IMR-90 (cell line): ENCODE results near the gene PIK3C3. TPM values are rescaled to one million over a fixed set of nuclear protein-coding genes. Genes with fewer than 3 reads are reported as not detected.

Experiments
- ATAC-seq: fragments of 200-7000 bp; cut with Tn5 transposase; 2 replicates; pipeline ENCODE4 v1.9.1; 2020; ENCODE audit warnings: low read depth, mild to moderate bottlenecking, moderate library complexity
- BruUV-seq: library from RNA; stranded (reverse); fragments of 400-500 nt; replicated peaks from 2 replicates; lab custom pipeline; 2021; lab: Mats Ljungman, UMichigan
- CTCF ChIA-PET: fragments of 300-600 bp; formaldehyde crosslinking; extraction: SDS; loops from one replicate; lab custom pipeline; 2021; ENCODE audit warnings: antibody characterized with exemption; lab: Yijun Ruan, JAX
- POLR2A ChIA-PET: fragments of 300-600 bp; sonication (Branson Sonifier 250); formaldehyde crosslinking; loops from one replicate; lab custom pipeline; 2022; ENCODE audit warnings: antibody characterized with exemption; ENCODE audit not compliant: unreplicated experiment; lab: Charles Lee
- DNase-seq: peaks from one replicate; pipeline ENCODE4 v3.0.0; 2013
- H2AFZ ChIP-seq: replicated peaks from 2 replicates; pipeline ENCODE3; 2013; ENCODE audit warnings: low read length, mild to moderate bottlenecking; ENCODE audit not compliant: poor library complexity
- H2AK5ac ChIP-seq: 2 replicates; pipeline ENCODE4 v1.6.1; 2013; ENCODE audit warnings: low read depth, low read length, inconsistent platforms
- H2AK9ac ChIP-seq: replicated peaks from 2 replicates; pipeline ENCODE3; 2013; ENCODE audit warnings: mild to moderate bottlenecking, low read depth, low read length, moderate library complexity; ENCODE audit not compliant: poor library complexity
- H2BK120ac ChIP-seq: 2 replicates; pipeline ENCODE4 v1.6.1; 2013; ENCODE audit warnings: low read depth, low read length, inconsistent platforms
- H2BK15ac ChIP-seq: 3 replicates; pipeline ENCODE4 v1.6.1; 2013; ENCODE audit warnings: low read depth, low read length, inconsistent platforms
- H2BK20ac ChIP-seq: 2 replicates; pipeline ENCODE4 v1.6.1; 2013; ENCODE audit warnings: low read depth, mild to moderate bottlenecking, inconsistent platforms, low read length, moderate library complexity
- H2BK5ac ChIP-seq: 2 replicates; pipeline ENCODE4 v1.6.1; 2013; ENCODE audit warnings: mild to moderate bottlenecking, low read depth, low read length, inconsistent platforms; ENCODE audit not compliant: poor library complexity, severe bottlenecking
- H3K14ac ChIP-seq: replicated peaks from 2 replicates; pipeline ENCODE4 v1.6.1; 2013; ENCODE audit warnings: low read depth, low read length, inconsistent platforms
- H3K18ac ChIP-seq: 2 replicates; pipeline ENCODE4 v1.6.1; 2013; ENCODE audit warnings: low read depth, low read length, control low read depth
- H3K23ac ChIP-seq: 2 replicates; pipeline ENCODE4 v1.6.1; 2013; ENCODE audit warnings: low read depth, low read length, inconsistent platforms
- H3K27ac ChIP-seq: 2 replicates; pipeline ENCODE4 v1.5.1; 2013; ENCODE audit warnings: mild to moderate bottlenecking, control low read depth, low read length; ENCODE audit not compliant: insufficient read depth
- H3K27me3 ChIP-seq: 2 replicates; pipeline ENCODE4 v1.6.1; 2013; ENCODE audit warnings: low read length; ENCODE audit not compliant: control insufficient read depth, insufficient read depth
- H3K36me3 ChIP-seq: 2 replicates; pipeline ENCODE4 v1.6.1; 2013; ENCODE audit warnings: low read length, mixed read lengths; ENCODE audit not compliant: control insufficient read depth, insufficient read depth
- H3K4ac ChIP-seq: 2 replicates; pipeline ENCODE4 v1.6.1; 2013; ENCODE audit warnings: low read depth, low read length, inconsistent platforms
- H3K4me1 ChIP-seq: 2 replicates; pipeline ENCODE4 v1.6.1; 2013; ENCODE audit warnings: low read length, mixed read lengths; ENCODE audit not compliant: control insufficient read depth, insufficient read depth
- H3K4me2 ChIP-seq: 2 replicates; pipeline ENCODE4 v1.6.1; 2013; ENCODE audit warnings: low read depth, mild to moderate bottlenecking, control low read depth, low read length, moderate library complexity
- H3K4me3 ChIP-seq: 2 replicates; pipeline ENCODE4 v1.5.1; 2013; ENCODE audit warnings: low read depth, mild to moderate bottlenecking, control low read depth, low read length, moderate library complexity; ENCODE audit not compliant: insufficient read depth
- H3K56ac ChIP-seq: 2 replicates; pipeline ENCODE4 v1.6.1; 2013; ENCODE audit warnings: low read length, inconsistent platforms; ENCODE audit not compliant: insufficient read depth; ENCODE audit errors: extremely low read depth
- H3K79me1 ChIP-seq, 2 experiments: 2 replicates each; pipeline ENCODE4 v1.6.1; 2013; ENCODE audit warnings: low read length in 2 of 2, inconsistent platforms in 1 of 2, low read depth in 1 of 2
- H3K9ac ChIP-seq: 2 replicates; pipeline ENCODE4 v1.6.1; 2013; ENCODE audit warnings: low read depth, low read length, control low read depth
- H3K9me1 ChIP-seq: 2 replicates; pipeline ENCODE4 v1.6.1; 2013; ENCODE audit warnings: low read length, inconsistent platforms; ENCODE audit not compliant: insufficient read depth
- H3K9me3 ChIP-seq: 2 replicates; pipeline ENCODE4 v1.6.1; 2013; ENCODE audit warnings: low read length; ENCODE audit not compliant: control insufficient read depth, insufficient read depth
- H4K20me1 ChIP-seq: 2 replicates; pipeline ENCODE4 v1.6.1; 2013; ENCODE audit warnings: low read length, inconsistent platforms; ENCODE audit not compliant: insufficient read depth
- H4K5ac ChIP-seq: 2 replicates; pipeline ENCODE4 v1.6.1; 2013; ENCODE audit warnings: mild to moderate bottlenecking, low read depth, low read length, control low read depth
- H4K8ac ChIP-seq, 2 experiments: 2 replicates each; pipeline ENCODE4 v1.6.1; 2013; ENCODE audit warnings: low read depth in 2 of 2, low read length in 2 of 2, control low read depth in 1 of 2, inconsistent platforms in 1 of 2
- H4K91ac ChIP-seq: 2 replicates; pipeline ENCODE4 v1.6.1; 2013; ENCODE audit warnings: low read depth, low read length, inconsistent platforms; ENCODE audit not compliant: insufficient read depth
- BHLHE40 ChIP-seq: fragments of 150-350 bp; IDR thresholded peaks from 2 replicates; pipeline ENCODE4 v1.6.1; 2016; ENCODE audit warnings: mild to moderate bottlenecking, low read depth, low read length
- CEBPB ChIP-seq: IDR thresholded peaks from 2 replicates; pipeline ENCODE4 v1.6.1; 2012; ENCODE audit warnings: low read depth, low read length, improper control_type of control experiment
- CHD1 ChIP-seq: IDR thresholded peaks from 2 replicates; pipeline ENCODE4 v1.6.1; 2012; ENCODE audit warnings: low read depth, low read length, improper control_type of control experiment
- FOS ChIP-seq: fragments of 150-350 bp; IDR thresholded peaks from 2 replicates; pipeline ENCODE4 v1.6.1; 2016; ENCODE audit warnings: low read depth, low read length
- MAFK ChIP-seq: IDR thresholded peaks from 2 replicates; pipeline ENCODE4 v1.6.1; 2012; ENCODE audit warnings: low read depth, low read length, improper control_type of control experiment
- MAZ ChIP-seq: IDR thresholded peaks from 2 replicates; pipeline ENCODE4 v1.6.1; 2012; ENCODE audit warnings: low read depth, mild to moderate bottlenecking, low read length, improper control_type of control experiment, moderate library complexity, borderline replicate concordance
- MXI1 ChIP-seq: IDR thresholded peaks from 2 replicates; pipeline ENCODE4 v1.6.1; 2012; ENCODE audit warnings: low read depth, mild to moderate bottlenecking, low read length, moderate library complexity, borderline replicate concordance
- NFE2L2 ChIP-seq: fragments of 150-350 bp; IDR thresholded peaks from 2 replicates; pipeline ENCODE4 v1.6.1; 2016; ENCODE audit warnings: low read depth, mild to moderate bottlenecking, low read length
- POLR2A ChIP-seq: IDR thresholded peaks from 2 replicates; pipeline ENCODE4 v1.6.1; 2012; ENCODE audit warnings: mild to moderate bottlenecking, low read depth, low read length
- RAD21 ChIP-seq: IDR thresholded peaks from 2 replicates; pipeline ENCODE4 v1.6.1; 2012; ENCODE audit warnings: low read length, improper control_type of control experiment
- RCOR1 ChIP-seq: IDR thresholded peaks from 2 replicates; pipeline ENCODE4 v1.6.1; 2012; ENCODE audit warnings: mild to moderate bottlenecking, low read length, improper control_type of control experiment; ENCODE audit not compliant: insufficient replicate concordance
- RFX5 ChIP-seq: IDR thresholded peaks from 2 replicates; pipeline ENCODE4 v1.8.0; 2012; ENCODE audit warnings: low read depth, mild to moderate bottlenecking, low read length, moderate library complexity
- SMC3 ChIP-seq: fragments of 150-350 bp; IDR thresholded peaks from 2 replicates; pipeline ENCODE4 v1.6.1; 2016; ENCODE audit warnings: low read depth, mild to moderate bottlenecking, antibody characterized with exemption, low read length, moderate library complexity
- WGBS, 2 experiments: methylation state at CpG; one replicate each; pipeline versions ENCODE4 v1.1.5 to v1.1.7; 2013; ENCODE audit warnings: missing lambda C conversion rate in 2 of 2; ENCODE audit not compliant: insufficient read length in 1 of 2; ENCODE audit errors: extremely low coverage in 2 of 2; 5-methylcytosine and 5-hydroxymethylcytosine counted together
- dilution Hi-C: fragments of 300-500 bp; cut with HindIII; formaldehyde crosslinking; loops from one replicate; pipeline ENCODE4 v1.14.3; 2018; ENCODE audit warnings: low sequenced_read_pairs; ENCODE audit not compliant: unreplicated experiment
- in situ Hi-C: fragments of 300-500 bp; cut with MboI; formaldehyde crosslinking; loops from 3 replicates; pipeline ENCODE4 v1.14.3; 2019; ENCODE audit warnings: low sequenced_read_pairs, inconsistent platforms, mixed read lengths
- intact Hi-C: fragments of 100-400 bp; cut with micrococcal nuclease; formaldehyde crosslinking; loops from 2 replicates; pipeline ENCODE4 v1.10.0; 2022
- polyA plus RNA-seq, 3 experiments: library from polyadenylated mRNA; depleted of rRNA; stranded (reverse); fragments of >200 nt; gene quantifications; 2 replicates each; pipeline ENCODE4 v1.2.3, GENCODE V29; 2012; ENCODE audit warnings: low replicate concordance in 1 of 3
- total RNA-seq: library from RNA; depleted of rRNA; stranded (reverse); fragments of >200 nt; gene quantifications from 2 replicates; pipeline ENCODE4 v1.2.3, GENCODE V29; 2012
- TF ChIP-seq, protein P1 (sequence below): conservative IDR thresholded peaks from 2 replicates; pipeline ENCODE4 v1.5.1; 2012; ENCODE audit warnings: mild to moderate bottlenecking, low read depth, low read length, improper control_type of control experiment
- TF ChIP-seq, protein P2 (sequence below): fragments of 150-350 bp; IDR thresholded peaks from 2 replicates; pipeline ENCODE4 v1.6.1; 2016; ENCODE audit warnings: low read depth, mild to moderate bottlenecking, low read length, moderate library complexity, borderline replicate concordance

PIK3C3 gene
- total and polyA plus RNA-seq, 2 of the 4 experiments (the other 2 are of a cell fraction): 41.2 to 57.2 TPM

DNA sequence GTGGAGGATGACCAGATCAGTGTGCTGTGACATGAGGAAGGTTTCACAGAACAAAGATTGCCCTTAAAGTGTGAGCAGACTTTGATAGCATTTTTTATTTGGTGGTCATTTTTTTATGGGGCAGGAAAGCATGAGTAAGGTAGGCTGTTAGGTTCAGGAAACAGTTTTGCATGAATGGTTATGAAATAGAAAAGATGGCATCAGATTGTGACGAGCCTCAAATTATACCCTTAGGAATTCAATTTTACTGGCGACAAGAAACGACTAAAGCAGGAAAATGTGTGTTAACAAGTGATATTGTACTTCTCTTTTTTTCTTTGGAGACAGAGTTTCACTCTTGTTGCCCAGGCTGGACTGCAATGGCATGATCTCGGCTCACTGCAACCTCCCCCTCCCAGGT, 44.7 kb downstream of the PIK3C3 start:
- Histone ChIP-seq H2AK9ac (no peak overlapping the region), H3K18ac (no peak overlapping the region), H4K20me1 (no peaks in the 10 kb centered on the region), H2BK5ac (no peak overlapping the region), H3K79me1 (peaks cover 8 to 9% of the 10 kb centered on the region in 2 experiments; a peak in 2 of 4 replicates), H2BK20ac (no peak overlapping the region), H3K9me3 (no peaks in the 10 kb centered on the region), H3K27me3 (no peaks in the 10 kb centered on the region), H3K9me1 (no peaks in the 10 kb centered on the region), H3K23ac (no peak overlapping the region), H3K4ac (no peak overlapping the region), H3K4me3 (no peak overlapping the region), H4K8ac (no peak overlapping the region), H3K36me3 (peaks cover 24% of the 10 kb centered on the region), H2BK120ac (no peak overlapping the region), H3K4me1 (no peaks in the 10 kb centered on the region), H2BK15ac (no peak overlapping the region), H3K4me2 (no peak overlapping the region), H2AFZ (no peak overlapping the region), H4K5ac (no peak overlapping the region), H2AK5ac (no peak overlapping the region), H3K27ac (no peak overlapping the region), H3K9ac (no peak overlapping the region), H3K14ac (no peak overlapping the region), H3K56ac (no peak overlapping the region), H4K91ac (no peak overlapping the region)
- no peak for TF ChIP-seq CEBPB
- no peak for TF ChIP-seq CHD1
- TF ChIP-seq, protein P1, sequence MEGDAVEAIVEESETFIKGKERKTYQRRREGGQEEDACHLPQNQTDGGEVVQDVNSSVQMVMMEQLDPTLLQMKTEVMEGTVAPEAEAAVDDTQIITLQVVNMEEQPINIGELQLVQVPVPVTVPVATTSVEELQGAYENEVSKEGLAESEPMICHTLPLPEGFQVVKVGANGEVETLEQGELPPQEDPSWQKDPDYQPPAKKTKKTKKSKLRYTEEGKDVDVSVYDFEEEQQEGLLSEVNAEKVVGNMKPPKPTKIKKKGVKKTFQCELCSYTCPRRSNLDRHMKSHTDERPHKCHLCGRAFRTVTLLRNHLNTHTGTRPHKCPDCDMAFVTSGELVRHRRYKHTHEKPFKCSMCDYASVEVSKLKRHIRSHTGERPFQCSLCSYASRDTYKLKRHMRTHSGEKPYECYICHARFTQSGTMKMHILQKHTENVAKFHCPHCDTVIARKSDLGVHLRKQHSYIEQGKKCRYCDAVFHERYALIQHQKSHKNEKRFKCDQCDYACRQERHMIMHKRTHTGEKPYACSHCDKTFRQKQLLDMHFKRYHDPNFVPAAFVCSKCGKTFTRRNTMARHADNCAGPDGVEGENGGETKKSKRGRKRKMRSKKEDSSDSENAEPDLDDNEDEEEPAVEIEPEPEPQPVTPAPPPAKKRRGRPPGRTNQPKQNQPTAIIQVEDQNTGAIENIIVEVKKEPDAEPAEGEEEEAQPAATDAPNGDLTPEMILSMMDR: no peak
- no peak for TF ChIP-seq SMC3
- TF ChIP-seq FOS: no peak
- TF ChIP-seq POLR2A: no peak
- TF ChIP-seq MAZ: no peak
- no peak for TF ChIP-seq RCOR1
- TF ChIP-seq MXI1: no peak
- TF ChIP-seq RFX5: no peak
- TF ChIP-seq BHLHE40: no peak
- TF ChIP-seq RAD21: no peak
- TF ChIP-seq, protein P2, sequence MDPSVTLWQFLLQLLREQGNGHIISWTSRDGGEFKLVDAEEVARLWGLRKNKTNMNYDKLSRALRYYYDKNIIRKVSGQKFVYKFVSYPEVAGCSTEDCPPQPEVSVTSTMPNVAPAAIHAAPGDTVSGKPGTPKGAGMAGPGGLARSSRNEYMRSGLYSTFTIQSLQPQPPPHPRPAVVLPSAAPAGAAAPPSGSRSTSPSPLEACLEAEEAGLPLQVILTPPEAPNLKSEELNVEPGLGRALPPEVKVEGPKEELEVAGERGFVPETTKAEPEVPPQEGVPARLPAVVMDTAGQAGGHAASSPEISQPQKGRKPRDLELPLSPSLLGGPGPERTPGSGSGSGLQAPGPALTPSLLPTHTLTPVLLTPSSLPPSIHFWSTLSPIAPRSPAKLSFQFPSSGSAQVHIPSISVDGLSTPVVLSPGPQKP: no peak
- TF ChIP-seq NFE2L2: no peak
- TF ChIP-seq MAFK: no peak
- BruUV-seq: no TSS peak
- DNase-seq (no peak), ATAC-seq (no peak)
- ChIA-PET POLR2A (no interaction called here), CTCF (no interaction called here)
- no CpG with 5 or more reads among the region's 4 CpGs for WGBS, 2 experiments
- intact Hi-C loops (no loop called here), in situ Hi-C loops (no loop called here), dilution Hi-C loops (no loop called here)
